HUDEP-2 (cell line): ENCODE measurements around the gene IFT52.

ENCODE experiments used
- DNase-seq, 76 experiments: peaks; one replicate each; lab custom pipeline; 2025; ENCODE audit not compliant: unreplicated experiment in 76 of 76; lab: John Stamatoyannopoulos, UW

The IFT52 gene

GRCh38 chr20:43680981-43681380 is 90.2 kb downstream of the IFT52 start:
- DNase-seq, result no peak

- peak in 3 of 76 experiments; percentile 5 to 13 (median 6) for DNase-seq
These were observed 90.8 kb downstream of the IFT52 start for GRCh38 chr20:43681468-43681942.

DNA sequence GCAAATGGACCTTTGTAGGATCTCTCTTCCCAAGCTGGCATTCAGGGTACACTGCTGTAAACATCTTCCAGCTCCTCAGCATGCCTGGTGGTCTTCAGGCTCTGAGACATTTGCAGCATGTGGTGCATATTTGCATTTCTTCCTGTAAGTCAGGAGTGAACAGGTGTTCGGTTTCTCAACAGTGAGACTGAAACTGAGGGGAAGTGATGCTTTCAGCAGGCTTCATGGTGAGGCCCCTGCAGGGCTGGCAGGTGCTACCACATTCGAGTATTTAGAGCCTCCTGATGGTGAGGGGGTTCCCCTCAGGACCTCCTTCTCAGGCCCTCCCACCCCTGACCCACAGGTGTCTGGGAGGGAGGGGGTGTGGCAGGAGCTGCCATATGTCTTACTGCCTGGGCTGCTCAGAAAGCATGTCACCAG is 91.3 kb downstream of the IFT52 start:
- no peak for DNase-seq

- no peak for DNase-seq
These were observed 91.7 kb downstream of the IFT52 start for GRCh38 chr20:43682446-43682845.

GRCh38 chr20:43686820-43687219 is 96.1 kb downstream of the IFT52 start:
- DNase-seq, result no peak

DNA sequence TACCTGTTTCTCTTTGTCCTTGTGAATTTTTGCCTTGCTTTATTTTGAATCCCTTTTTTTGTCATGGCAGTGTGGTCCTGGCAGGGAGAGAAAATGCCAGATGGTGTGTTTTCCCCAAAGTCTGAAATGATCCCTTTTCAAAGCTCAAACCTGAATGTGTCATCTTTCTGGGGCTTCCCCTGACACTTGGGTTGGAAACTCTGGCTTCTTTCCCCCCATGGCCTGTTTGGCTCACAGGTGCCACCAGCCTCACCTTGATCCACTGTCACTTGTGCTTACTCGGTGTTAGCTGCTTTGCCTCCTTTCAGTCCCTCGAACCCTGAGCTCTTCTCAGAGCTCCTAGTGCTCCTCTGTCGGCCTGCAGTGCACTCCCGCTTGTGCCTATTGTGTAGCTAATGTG is 98.4 kb downstream of the IFT52 start:
- DNase-seq, result no peak

GRCh38 chr20:43690943-43691598 is 100.3 kb downstream of the IFT52 start:
- peak in 73 of 76 experiments; percentile 4 to 93 (median 66) for DNase-seq

DNA sequence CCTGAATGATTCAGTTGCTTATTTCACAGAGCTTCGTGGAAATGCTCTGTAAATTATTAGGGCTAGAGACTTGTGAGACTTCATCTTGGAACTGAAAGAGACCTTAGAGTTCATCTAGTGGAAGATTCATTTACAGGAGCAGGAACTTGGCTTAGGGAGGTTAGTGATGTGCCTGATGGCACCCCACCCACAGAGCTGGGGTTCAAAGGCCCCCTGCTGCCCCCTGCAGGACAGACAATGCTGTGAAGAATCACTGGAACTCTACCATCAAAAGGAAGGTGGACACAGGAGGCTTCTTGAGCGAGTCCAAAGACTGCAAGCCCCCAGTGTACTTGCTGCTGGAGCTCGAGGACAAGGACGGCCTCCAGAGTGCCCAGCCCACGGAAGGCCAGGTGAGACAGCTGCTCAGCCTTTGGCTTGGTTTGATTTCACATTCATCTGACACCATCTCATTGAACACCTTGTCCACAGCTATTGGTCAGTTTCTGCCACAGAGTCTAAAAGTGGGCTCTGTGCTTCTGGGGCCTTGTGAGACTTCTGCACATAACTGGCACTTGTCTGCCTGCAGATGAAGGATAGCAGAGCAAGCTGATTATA is 101.3 kb downstream of the IFT52 start:
- DNase-seq, result peak in 66 of 76 experiments; percentile 5 to 75 (median 40)

GRCh38 chr20:43694763-43695162 is 104.0 kb downstream of the IFT52 start:
- DNase-seq, result no peak

DNA sequence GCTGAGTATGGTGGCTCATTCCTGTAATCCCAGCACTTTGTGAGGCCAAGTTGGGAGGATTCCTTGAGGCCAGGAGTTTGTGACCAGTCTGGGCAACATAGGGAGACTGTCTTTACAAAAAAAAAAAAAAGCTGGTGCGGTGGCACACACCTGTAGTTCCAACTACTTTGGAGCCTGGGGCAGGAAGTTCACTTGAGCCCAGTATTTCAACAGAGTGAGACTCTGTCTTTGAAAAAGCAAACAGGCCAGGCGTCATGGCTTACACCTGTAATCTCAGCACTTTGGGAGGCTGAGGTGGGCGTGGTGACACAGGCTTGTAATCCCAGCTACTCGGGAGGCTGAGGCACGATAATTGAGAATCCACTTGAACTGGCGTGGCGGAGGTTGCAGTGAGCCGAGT is 104.8 kb downstream of the IFT52 start:
- no peak for DNase-seq
